Measurements from ENCODE around the gene LCE6A. TPM values are rescaled to one million over a fixed set of nuclear protein-coding genes. Genes with fewer than 3 reads are reported as not detected.

LCE6A gene
- total RNA-seq, 1 donor from 2014 or later: not detected

- Mint-ChIP-seq H3K9me3 (peaks cover 14% of the 10 kb centered on the region), H3K4me1 (no peaks in the 10 kb centered on the region), H3K4me3 (no peak overlapping the region), H3K36me3 (no peaks in the 10 kb centered on the region), H3K27me3 (ENCODE audit: insufficient read depth, low read depth) (no peaks in the 10 kb centered on the region), H3K27ac (no peak overlapping the region)
- DNase-seq (ENCODE audit: low spot score): no peak
- Histone ChIP-seq H3K36me3 (no peaks in the 10 kb centered on the region), H3K27ac (no peak overlapping the region), H3K27me3 (no peaks in the 10 kb centered on the region), H3K79me2 (ENCODE audit: low read depth) (no peaks in the 10 kb centered on the region), H3K9ac (no peak overlapping the region), H2AFZ (replicated peaks) (no peak overlapping the region), H3K4me3 (no peak overlapping the region), H3K4me2 (no peak overlapping the region), H4K20me1 (ENCODE audit: low read depth) (no peaks in the 10 kb centered on the region), H3F3A (ENCODE audit: low read depth) (no peaks in the 10 kb centered on the region), H3K4me1 (no peaks in the 10 kb centered on the region), H3K9me3 (ENCODE audit: low read depth) (peaks cover 42% of the 10 kb centered on the region)
- TF ChIP-seq EZH2phosphoT487 (IDR thresholded peaks at IDR 0.05) (no peak), CTCF (IDR thresholded peaks at IDR 0.05) (no peak), EZH2 (IDR thresholded peaks at IDR 0.05) (no peak)
Observed at GRCh38 chr1:152860129-152860528, 17.5 kb downstream of the LCE6A start.

GRCh38 chr1:152861374-152861773, 18.7 kb downstream of the LCE6A start:
- no peaks in the 10 kb centered on the region for H3K79me2 ChIP-seq (ENCODE audit: low read depth)
- H3K4me1 ChIP-seq: no peaks in the 10 kb centered on the region
- Mint-ChIP-seq H3K9me3 (peaks cover 14% of the 10 kb centered on the region), H3K4me1 (no peaks in the 10 kb centered on the region), H3K4me3 (no peak overlapping the region), H3K27ac (no peak overlapping the region), H3K27me3 (ENCODE audit: insufficient read depth, low read depth) (no peaks in the 10 kb centered on the region), H3K36me3 (no peaks in the 10 kb centered on the region)
- H3F3A ChIP-seq (ENCODE audit: low read depth): no peaks in the 10 kb centered on the region
- peaks cover 47% of the 10 kb centered on the region for H3K9me3 ChIP-seq (ENCODE audit: low read depth)
- no peak overlapping the region for H2AFZ ChIP-seq (replicated peaks)
- H3K9ac ChIP-seq: no peak overlapping the region
- no peaks in the 10 kb centered on the region for H3K27me3 ChIP-seq
- H3K27ac ChIP-seq: no peak overlapping the region
- H3K36me3 ChIP-seq: no peaks in the 10 kb centered on the region
- no peak overlapping the region for H3K4me2 ChIP-seq
- no peaks in the 10 kb centered on the region for H4K20me1 ChIP-seq (ENCODE audit: low read depth)
- DNase-seq (ENCODE audit: low spot score): no peak
- H3K4me3 ChIP-seq: no peak overlapping the region
- no peak for TF ChIP-seq EZH2 (IDR thresholded peaks at IDR 0.05)
- no peak for TF ChIP-seq EZH2phosphoT487 (IDR thresholded peaks at IDR 0.05)
- TF ChIP-seq CTCF (IDR thresholded peaks at IDR 0.05): no peak

GRCh38 chr1:152864443-152864842, 21.8 kb downstream of the LCE6A start:
- no peak for TF ChIP-seq CTCF (IDR thresholded peaks at IDR 0.05)
- no peak for TF ChIP-seq EZH2 (IDR thresholded peaks at IDR 0.05)
- no peak for TF ChIP-seq EZH2phosphoT487 (IDR thresholded peaks at IDR 0.05)
- Mint-ChIP-seq H3K27ac (no peak overlapping the region), H3K9me3 (peaks cover 10% of the 10 kb centered on the region), H3K4me1 (no peaks in the 10 kb centered on the region), H3K4me3 (no peak overlapping the region), H3K36me3 (no peaks in the 10 kb centered on the region), H3K27me3 (ENCODE audit: insufficient read depth, low read depth) (no peaks in the 10 kb centered on the region)
- Histone ChIP-seq H3K4me1 (no peaks in the 10 kb centered on the region), H3K79me2 (ENCODE audit: low read depth) (no peaks in the 10 kb centered on the region), H3K4me3 (no peak overlapping the region), H3K9me3 (ENCODE audit: low read depth) (peaks cover 37% of the 10 kb centered on the region), H3K9ac (no peak overlapping the region), H3K4me2 (no peak overlapping the region), H3K27me3 (no peaks in the 10 kb centered on the region), H3K36me3 (no peaks in the 10 kb centered on the region), H2AFZ (replicated peaks) (no peak overlapping the region), H3K27ac (no peak overlapping the region), H3F3A (ENCODE audit: low read depth) (no peaks in the 10 kb centered on the region), H4K20me1 (ENCODE audit: low read depth) (no peaks in the 10 kb centered on the region)
- DNase-seq (ENCODE audit: low spot score): no peak
